ENCODE data around the gene CDC26. TPM values are rescaled to one million over a fixed set of nuclear protein-coding genes. Genes with fewer than 3 reads are reported as not detected.
"Not testable (repeated sequence)": the region's sequence is repeated elsewhere in the genome, so short reads cannot be mapped to it uniquely, and the experiment has no call there.

The CDC26 gene
- total RNA-seq, 1 experiment from 2014 or later = 63.4 TPM

GRCh38 chr9:113238202-113238858 lies 37.0 kb downstream of the CDC26 start:
- no peak for DNase-seq (ENCODE audit: low spot score)

GRCh38 chr9:113237026-113237425 lies 38.3 kb downstream of the CDC26 start:
- no peak for DNase-seq (ENCODE audit: low spot score)

- DNase-seq (ENCODE audit: low spot score) = not testable (repeated sequence)
These were observed 39.6 kb downstream of the CDC26 start for GRCh38 chr9:113235701-113236255.

- no peak for DNase-seq (ENCODE audit: low spot score)
These were observed 43.7 kb downstream of the CDC26 start for GRCh38 chr9:113231701-113232100.

GRCh38 chr9:113228130-113228665 lies 47.2 kb downstream of the CDC26 start:
- DNase-seq (ENCODE audit: low spot score) = no peak

- DNase-seq (ENCODE audit: low spot score) = no peak
These were observed 47.9 kb downstream of the CDC26 start for GRCh38 chr9:113227436-113227835.

- no peak for DNase-seq (ENCODE audit: low spot score)
These were observed 51.4 kb downstream of the CDC26 start for GRCh38 chr9:113223963-113224362.

- DNase-seq (ENCODE audit: low spot score) = no peak
These were observed 52.9 kb downstream of the CDC26 start for GRCh38 chr9:113222482-113222841.

GRCh38 chr9:113221800-113222481 lies 53.4 kb downstream of the CDC26 start:
- peak; percentile 12 for DNase-seq (ENCODE audit: low spot score)

GRCh38 chr9:113221003-113221799 lies 54.2 kb downstream of the CDC26 start, which contains the start of the genes FKBP15 and SLC31A1:
Gene FKBP15 (minus strand): TSS chr9:113221277. CDS start chr9:113221243, 34 bp downstream.
Gene SLC31A1 (plus strand): TSS chr9:113221544. CDS start chr9:113256149, 34,605 bp downstream.
- DNase-seq (ENCODE audit: low spot score) = peak; percentile 95

- peak; percentile 17 for DNase-seq (ENCODE audit: low spot score)
These were observed 54.8 kb downstream of the CDC26 start for GRCh38 chr9:113220467-113221002.

- no peak for DNase-seq (ENCODE audit: low spot score)
These were observed 55.4 kb downstream of the CDC26 start for GRCh38 chr9:113219969-113220368.

- no peak for DNase-seq (ENCODE audit: low spot score)
These were observed 56.0 kb downstream of the CDC26 start for GRCh38 chr9:113219186-113219936.

Other genes with a start within 250 kb of the CDC26 start
- gene ZFP37, start 218.8 kb downstream of the CDC26 start, total RNA-seq (2014; rRNA removed; shearing (Covaris generic)) = 3.4 and 4.9 TPM in 2 replicates
- 10.2 and 10.5 TPM in 2 replicates for gene SLC31A2, start 124.6 kb downstream of the CDC26 start, total RNA-seq (2014; rRNA removed; shearing (Covaris generic))
- 23.7 and 24.3 TPM in 2 replicates for gene FKBP15, start 54.3 kb downstream of the CDC26 start, total RNA-seq (2014; rRNA removed; shearing (Covaris generic))
- 15.3 and 16.2 TPM in 2 replicates for gene SLC31A1, start 54.0 kb downstream of the CDC26 start, total RNA-seq (2014; rRNA removed; shearing (Covaris generic))
- 54.3 and 55.8 TPM in 2 replicates for gene PRPF4, start 86 bp upstream of the CDC26 start, total RNA-seq (2014; rRNA removed; shearing (Covaris generic))
- gene RNF183, start 27.8 kb upstream of the CDC26 start, total RNA-seq (2014; rRNA removed; shearing (Covaris generic)) = not detected in 2 replicates
- gene WDR31, start 64.7 kb upstream of the CDC26 start, total RNA-seq (2014; rRNA removed; shearing (Covaris generic)) = 0.60 and 0.74 TPM in 2 replicates
- not detected in 2 replicates for gene BSPRY, start 74.0 kb upstream of the CDC26 start, total RNA-seq (2014; rRNA removed; shearing (Covaris generic))
- gene HDHD3, start 101.4 kb upstream of the CDC26 start, total RNA-seq (2014; rRNA removed; shearing (Covaris generic)) = 19.2 and 23.2 TPM in 2 replicates
- gene ALAD, start 125.7 kb upstream of the CDC26 start, total RNA-seq (2014; rRNA removed; shearing (Covaris generic)) = 8.4 and 8.8 TPM in 2 replicates
- 87.5 and 104 TPM in 2 replicates for gene POLE3, start 135.1 kb upstream of the CDC26 start, total RNA-seq (2014; rRNA removed; shearing (Covaris generic))
- gene C9orf43, start 135.2 kb upstream of the CDC26 start, total RNA-seq (2014; rRNA removed; shearing (Covaris generic)) = 0.50 and 0.76 TPM in 2 replicates
- 65.8 and 75.3 TPM in 2 replicates for gene RGS3, start 188.2 kb upstream of the CDC26 start, total RNA-seq (2014; rRNA removed; shearing (Covaris generic))

Data from A172 (cell line).